ENCODE measurements around the gene AMDHD2.
"Not testable (repeated sequence)": the region's sequence is repeated elsewhere in the genome, so short reads cannot be mapped to it uniquely, and the experiment has no call there.

AMDHD2 gene

GRCh38 chr16:2517954-2518605 lies 2.1 kb upstream of the AMDHD2 start:
- DNase-seq (ENCODE audit: low read depth): no peak

- DNase-seq (ENCODE audit: low read depth): no peak
Measured at GRCh38 chr16:2518823-2519710, 1.1 kb upstream of the AMDHD2 start.

GRCh38 chr16:2519711-2520080 lies 475 bp upstream of the AMDHD2 start:
- DNase-seq (ENCODE audit: low read depth): no peak

- DNase-seq (ENCODE audit: low read depth): peak; percentile 27
Measured at GRCh38 chr16:2520784-2521531, 787 bp downstream of the AMDHD2 start.

- no peak for DNase-seq (ENCODE audit: low read depth)
Measured at GRCh38 chr16:2523801-2524231, 3.6 kb downstream of the AMDHD2 start.

DNA sequence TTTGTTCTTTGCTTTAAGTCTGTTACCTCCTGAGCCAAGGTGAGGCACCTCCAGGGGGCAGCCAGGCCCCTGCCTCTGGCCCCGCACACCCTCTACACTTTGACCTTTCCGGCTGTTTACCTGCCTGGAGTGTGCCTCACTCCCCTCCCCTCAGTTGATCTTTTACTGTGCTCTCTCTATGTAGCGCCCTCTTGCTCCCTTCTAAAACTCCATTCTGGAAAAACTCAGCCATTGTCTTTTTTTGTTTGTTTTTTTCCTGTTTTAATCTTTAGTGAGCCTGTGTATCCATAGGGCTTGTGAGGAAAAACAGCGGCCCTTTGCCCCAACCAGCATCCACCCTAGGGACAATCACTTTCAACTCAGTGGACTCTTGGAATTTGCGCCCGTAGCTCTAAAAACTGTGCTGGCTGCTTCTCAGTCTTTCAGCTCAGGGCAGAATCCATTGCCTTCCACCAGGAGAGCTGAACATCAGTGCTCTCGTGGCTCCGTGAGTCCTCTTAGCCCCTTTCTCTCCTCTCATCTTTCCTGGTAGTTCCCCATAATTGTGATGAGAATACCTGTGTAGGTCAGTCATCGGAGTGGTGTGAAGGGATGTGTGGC lies 4.3 kb downstream of the AMDHD2 start:
- no peak for DNase-seq (ENCODE audit: low read depth)

DNA sequence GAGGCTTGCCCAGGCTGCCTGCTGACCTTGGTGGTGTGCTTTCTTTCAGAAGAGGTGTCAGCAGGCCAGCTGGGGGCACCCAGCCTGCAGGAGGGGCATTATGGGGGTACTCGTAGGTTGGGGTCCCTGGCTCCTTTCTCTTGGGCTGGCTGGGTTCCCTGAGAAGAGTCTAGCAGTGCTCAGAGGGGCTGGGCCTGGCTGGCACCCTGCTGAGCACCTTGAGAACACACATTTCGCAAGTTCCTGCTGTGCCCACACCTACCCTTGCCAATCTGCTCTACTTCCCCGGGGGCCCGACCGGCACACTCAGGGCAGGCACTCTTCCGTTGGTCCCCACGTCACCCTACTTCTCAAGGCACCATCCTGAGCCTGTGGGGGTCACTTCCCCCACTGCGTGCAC lies 6.0 kb downstream of the AMDHD2 start:
- no peak for DNase-seq (ENCODE audit: low read depth)

DNA sequence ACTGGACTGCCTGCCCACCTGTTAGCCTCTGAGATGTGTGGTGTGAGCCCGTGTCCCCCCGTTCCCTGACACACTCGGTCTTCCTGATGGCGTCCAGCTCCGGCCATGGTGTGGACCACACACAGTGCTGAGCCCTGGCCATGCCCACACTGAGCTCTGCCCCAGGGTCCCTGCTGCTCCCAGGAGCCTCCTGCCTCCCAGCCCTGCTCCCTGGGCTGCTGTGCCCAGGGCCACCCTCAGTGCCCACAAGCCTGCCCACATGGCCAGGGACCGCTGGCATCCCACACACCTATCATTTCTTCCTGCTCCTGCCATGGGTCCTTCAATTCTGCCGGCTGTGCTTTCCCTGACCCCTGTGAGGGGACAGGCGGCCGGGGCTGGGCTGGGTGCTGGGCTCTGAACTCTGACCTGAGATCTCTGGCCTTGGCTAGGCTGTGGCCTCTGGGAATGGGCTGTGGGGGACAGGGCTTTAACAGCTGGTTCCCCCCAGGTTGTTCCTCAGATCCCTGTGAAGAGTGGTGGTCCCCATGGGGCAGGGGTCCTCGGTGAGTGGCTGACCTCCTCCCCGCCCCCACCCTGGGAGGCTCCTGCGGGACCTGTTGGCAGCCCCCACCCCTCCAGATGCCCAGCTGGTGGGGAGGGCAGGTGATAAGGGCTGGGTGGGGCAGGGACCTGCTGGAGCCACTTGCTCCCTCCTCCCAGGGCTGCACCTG lies 7.1 kb downstream of the AMDHD2 start:
- no peak for DNase-seq (ENCODE audit: low read depth)

- no peak for DNase-seq (ENCODE audit: low read depth)
Measured at GRCh38 chr16:2527784-2528100, 7.6 kb downstream of the AMDHD2 start.

DNA sequence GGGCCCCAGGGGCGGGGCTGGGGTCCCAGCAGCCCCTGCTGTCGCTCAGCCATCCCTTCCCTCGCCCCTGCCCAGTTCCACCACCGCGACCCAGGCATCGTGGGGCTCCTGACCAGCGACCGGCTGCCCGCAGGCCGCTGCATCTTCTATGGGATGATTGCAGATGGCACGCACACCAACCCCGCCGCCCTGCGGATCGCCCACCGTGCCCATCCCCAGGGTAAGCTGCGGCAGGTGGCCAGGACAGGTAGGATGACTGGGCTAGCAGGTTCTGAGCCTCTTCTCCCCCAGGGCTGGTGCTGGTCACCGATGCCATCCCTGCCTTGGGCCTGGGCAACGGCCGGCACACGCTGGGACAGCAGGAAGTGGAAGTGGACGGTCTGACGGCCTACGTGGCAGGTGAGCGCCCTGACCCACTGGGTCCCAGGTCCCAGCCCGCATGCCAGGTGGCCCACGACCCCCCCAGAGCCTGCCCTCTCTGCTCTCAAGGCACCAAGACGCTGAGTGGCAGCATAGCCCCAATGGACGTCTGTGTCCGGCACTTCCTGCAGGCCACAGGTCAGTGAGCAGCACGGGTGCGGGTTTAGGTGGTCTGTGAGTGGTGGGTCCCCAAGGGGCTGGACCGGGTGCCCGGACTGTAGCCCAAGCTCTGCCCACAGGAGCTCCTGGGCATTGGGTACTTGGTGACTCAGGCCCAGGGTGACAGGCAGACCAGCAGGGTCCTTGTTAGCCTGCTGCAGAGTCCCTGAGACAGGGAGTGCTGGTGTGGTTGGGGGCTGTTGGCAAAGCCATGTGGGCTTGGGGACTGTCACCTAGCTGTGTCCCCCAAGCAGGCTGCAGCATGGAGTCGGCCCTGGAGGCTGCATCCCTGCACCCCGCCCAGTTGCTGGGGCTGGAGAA lies 8.2 kb downstream of the AMDHD2 start:
- DNase-seq (ENCODE audit: low read depth): no peak

DNA sequence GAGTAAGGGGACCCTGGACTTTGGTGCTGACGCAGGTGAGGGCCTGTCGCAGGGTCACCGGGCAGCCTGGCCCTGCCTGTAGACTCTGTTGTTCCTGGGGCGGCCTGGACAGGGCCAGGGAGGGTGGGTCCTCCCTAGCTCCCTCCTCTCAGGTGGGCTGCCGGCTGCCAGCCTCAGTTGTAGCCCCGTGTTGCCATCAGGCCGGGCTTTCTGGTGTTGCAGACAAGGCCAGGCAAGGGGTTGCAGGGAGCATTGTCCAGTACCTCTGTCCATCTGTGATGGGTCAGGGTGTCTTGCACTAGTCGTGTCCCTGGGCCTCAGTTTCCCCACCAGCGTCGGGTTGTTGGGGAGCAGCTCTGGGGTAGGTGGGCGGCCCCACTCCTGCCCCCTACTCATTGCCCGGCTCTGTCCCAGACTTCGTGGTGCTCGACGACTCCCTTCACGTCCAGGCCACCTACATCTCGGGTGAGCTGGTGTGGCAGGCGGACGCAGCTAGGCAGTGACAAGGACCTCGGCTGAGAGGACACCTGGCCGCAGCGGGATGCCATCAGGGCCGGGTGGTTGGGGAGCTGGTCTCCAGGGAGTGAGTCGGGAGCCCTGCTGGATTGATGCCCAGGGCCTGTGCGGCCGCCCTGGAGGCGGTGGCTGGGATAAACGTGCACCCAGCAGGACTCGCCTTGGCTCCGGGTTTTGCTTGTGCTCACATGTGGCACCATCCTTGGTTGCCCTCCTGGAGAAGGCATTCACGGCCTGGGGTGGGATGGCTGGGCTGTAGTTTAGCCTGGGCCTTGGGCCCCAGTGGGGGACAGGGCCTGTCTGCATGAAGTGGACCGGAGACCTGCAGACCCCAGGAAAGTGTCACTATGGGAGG lies 9.1 kb downstream of the AMDHD2 start:
- DNase-seq (ENCODE audit: low read depth): no peak

GRCh38 chr16:2529961-2530628 lies 9.9 kb downstream of the AMDHD2 start:
- no peak for DNase-seq (ENCODE audit: low read depth)

DNA sequence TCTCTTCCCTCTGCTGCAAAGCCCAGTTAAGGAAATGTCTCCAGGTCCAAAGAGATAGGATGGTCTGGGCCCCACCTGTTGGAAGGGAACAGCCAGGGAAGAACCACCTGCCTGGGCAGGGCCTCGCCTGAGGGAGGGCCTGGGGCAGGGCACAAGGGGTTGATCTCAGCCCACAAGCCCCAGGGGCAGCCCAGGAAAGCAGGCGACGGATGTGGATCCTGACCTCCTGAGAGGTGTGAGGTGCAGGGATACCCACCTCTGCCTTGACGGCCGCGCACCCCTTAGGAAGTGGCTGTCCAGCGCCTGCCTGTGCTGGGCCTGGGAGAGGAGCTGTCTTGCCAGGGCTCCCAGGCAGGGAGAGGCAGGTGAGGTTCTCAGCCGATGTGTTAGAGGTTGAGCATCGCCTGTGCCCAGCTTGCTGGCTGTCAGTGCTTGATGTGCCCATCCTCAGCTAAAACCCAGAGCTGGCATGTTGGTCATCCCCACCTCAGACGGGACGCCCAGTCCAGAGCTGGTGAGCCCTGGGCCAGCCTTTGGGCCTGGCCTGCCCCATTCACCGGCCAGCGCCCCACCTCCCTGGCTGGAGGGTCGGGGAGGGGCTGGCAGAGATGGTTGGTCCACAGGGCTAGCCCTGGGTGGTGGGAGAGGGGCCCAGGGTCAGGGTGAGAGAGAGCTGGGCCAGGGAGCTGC lies 10.6 kb downstream of the AMDHD2 start:
- no peak for DNase-seq (ENCODE audit: low read depth)

GRCh38 chr16:2531371-2531695 lies 11.2 kb downstream of the AMDHD2 start, which contains the start of gene CEMP1:
TSS of gene CEMP1 (minus strand) at chr16:2531408. CDS start at chr16:2531073, 335 bp downstream.
- no peak for DNase-seq (ENCODE audit: low read depth)

DNA sequence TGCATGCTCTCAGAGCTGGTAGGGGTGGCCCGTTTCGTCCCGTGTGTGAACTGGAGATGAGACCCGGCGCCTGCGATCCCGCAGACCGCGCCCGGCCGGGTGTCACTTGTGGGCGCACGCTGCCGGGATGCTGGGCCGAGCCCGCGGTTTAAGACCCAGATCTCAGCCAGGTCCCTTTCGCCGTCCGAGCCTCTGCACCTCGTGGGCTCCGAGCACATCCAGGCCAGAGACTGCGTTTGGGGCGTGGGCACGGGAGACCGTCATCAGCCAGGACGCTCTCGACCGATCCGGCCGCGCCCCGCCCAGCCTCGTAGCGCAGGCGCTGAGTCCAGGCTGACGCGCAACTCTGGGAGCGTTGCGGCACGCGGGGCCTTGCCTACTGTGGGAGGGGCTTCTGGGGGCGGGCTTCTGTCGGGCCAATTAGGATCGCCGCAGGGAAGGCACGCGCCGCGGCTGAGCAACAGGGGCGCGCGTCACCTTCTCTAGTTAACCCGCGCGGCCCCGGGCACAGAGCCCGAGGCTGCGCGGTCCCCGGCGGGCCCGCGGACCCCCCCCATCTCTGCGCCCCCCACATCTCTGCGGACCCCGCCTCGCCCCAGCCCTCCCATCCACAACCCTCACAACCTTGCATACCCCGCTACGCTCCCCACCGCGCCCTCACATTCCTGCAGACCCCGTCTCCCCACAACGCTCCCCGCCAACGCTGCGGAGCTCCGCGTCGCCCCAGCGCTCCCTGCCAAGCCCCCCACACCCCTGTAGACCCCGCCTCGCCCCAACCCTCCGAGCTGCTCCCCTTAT lies 11.7 kb downstream of the AMDHD2 start:
- DNase-seq (ENCODE audit: low read depth): peak; percentile 97

DNA sequence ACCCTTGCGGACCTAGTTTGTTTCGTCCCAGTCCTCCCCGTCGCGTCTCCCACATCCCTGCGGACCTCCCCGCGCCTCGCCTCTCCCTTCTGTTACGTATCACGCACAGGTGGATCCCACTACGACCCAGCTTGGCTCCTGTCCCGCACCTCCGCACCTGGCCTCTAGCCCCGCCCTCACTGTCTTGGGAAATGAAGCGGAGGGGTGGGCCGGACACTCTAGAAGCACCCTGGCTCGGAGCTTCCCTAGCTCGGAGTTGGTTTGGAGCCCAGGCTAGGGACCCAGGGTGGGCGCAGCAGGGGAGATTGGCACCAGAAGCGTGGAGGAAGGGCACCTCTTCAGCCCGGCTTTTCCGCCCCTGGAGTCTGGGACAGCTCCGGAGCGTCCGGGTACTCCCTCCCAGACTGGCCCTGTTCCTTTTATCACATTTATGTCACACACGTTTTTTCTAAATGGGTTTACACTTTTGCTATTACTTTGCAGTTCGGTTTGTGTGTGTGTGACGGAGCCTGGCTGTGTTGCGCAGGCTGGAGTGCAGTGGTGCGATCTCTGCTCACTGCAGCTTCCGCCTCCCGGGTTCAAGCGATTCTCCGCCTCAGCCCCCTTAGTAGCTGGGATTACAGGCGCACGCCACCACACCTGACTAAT lies 12.4 kb downstream of the AMDHD2 start:
- DNase-seq (ENCODE audit: low read depth): peak; percentile 59

DNA sequence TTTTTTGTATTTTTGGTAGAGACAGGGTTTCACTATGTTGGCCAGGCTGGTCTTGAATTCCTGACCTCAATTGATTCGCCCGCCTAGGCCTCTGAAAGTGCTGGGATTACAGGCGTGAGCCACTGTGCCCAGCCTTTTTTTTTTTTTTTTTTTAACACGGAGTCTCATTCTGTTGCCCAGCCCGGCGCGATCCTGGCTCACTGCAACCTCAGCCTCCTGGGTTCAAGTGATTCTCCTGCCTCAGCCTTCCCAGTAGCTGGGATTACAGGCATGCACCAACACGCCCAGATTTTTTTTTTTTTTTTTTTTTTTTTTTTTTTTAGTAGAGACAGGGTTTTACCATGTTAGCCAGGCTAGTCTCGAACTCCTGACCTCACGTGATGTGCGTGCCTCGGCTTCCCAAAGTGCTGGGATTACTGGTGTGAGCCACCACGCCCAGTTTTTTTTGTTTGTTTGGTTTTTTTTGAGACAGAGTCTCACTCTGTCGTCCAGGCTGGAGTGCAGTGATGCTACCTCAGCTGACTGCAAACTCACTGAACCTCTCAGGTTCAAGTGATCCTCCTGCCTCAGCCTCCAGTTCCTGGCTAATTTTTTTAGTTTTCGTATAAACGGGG lies 13.1 kb downstream of the AMDHD2 start:
- DNase-seq (ENCODE audit: low read depth): not testable (repeated sequence)
